Endothelial cell of umbilical vein (primary cell): ENCODE measurements around the gene TOP2A. TPM values are rescaled to one million over a fixed set of nuclear protein-coding genes. Genes with fewer than 3 reads are reported as not detected.

Experiments used
- BruUV-seq: library from RNA; stranded (reverse); fragments of 400-500 nt; replicated peaks from 2 replicates; lab custom pipeline; 2021; lab: Mats Ljungman, UMichigan
- CTCF ChIA-PET: fragments of 300-600, 350-600 bp; sonication (Branson Sonifier 250); formaldehyde crosslinking; loops from one replicate; lab custom pipeline; 2021; ENCODE audit warnings: antibody characterized with exemption, inconsistent platforms; lab: Charles Lee
- POLR2A ChIA-PET: fragments of 300-600, 350-600 bp; sonication (Branson Sonifier 250); formaldehyde crosslinking; loops from one replicate; lab custom pipeline; 2021; ENCODE audit warnings: antibody characterized with exemption, inconsistent platforms; lab: Charles Lee
- DNase-seq: peaks from one replicate; pipeline ENCODE4 v3.0.0-alpha.2; 2011; ENCODE audit warnings: low read depth, low spot score
- FAIRE-seq: peaks from 2 replicates; lab custom pipeline; 2011; peaks lifted over from hg19 to GRCh38; lab: Jason Lieb, UNC
- H2AFZ ChIP-seq: 2 replicates; pipeline ENCODE4 v1.6.0; 2012; ENCODE audit warnings: low read depth, low read length, control low read depth, inconsistent platforms
- H3K27ac ChIP-seq: 2 replicates; pipeline ENCODE4 v1.5.1; 2011; ENCODE audit warnings: low read depth, mild to moderate bottlenecking, control low read depth, low read length, moderate library complexity; ENCODE audit not compliant: insufficient read depth
- H3K27me3 ChIP-seq, 2 experiments: 2 replicates each; pipeline versions ENCODE4 v1.6.0 to v1.6.1; 2011; ENCODE audit warnings: low read length in 2 of 2, mixed read lengths in 1 of 2; ENCODE audit not compliant: control insufficient read depth in 2 of 2, insufficient read depth in 2 of 2
- H3K36me3 ChIP-seq, 2 experiments: 2 replicates in 1 of 2; 3 replicates in 1 of 2; pipeline ENCODE4 v1.5.1; 2011; ENCODE audit warnings: low read length in 2 of 2, mild to moderate bottlenecking in 1 of 2, moderate library complexity in 1 of 2; ENCODE audit not compliant: control insufficient read depth in 2 of 2, insufficient read depth in 2 of 2; ENCODE audit errors: extremely low read depth in 1 of 2
- H3K4me1 ChIP-seq: 3 replicates; pipeline ENCODE4 v1.5.1; 2011; ENCODE audit warnings: mild to moderate bottlenecking, low read length; ENCODE audit not compliant: control insufficient read depth, insufficient read depth; ENCODE audit errors: extremely low read depth
- H3K4me2 ChIP-seq: 2 replicates; pipeline ENCODE4 v1.6.1; 2011; ENCODE audit warnings: low read length, control low read depth, mixed read lengths; ENCODE audit not compliant: insufficient read depth
- H3K4me3 ChIP-seq, 3 experiments: fragments of 200-600 bp in 1 of 3; sonication (generic), shearing (Covaris generic) in 1 of 3; replicated peaks in 1 of 3; 2 replicates each; pipeline ENCODE4 v1.5.1; 2011 to 2016; ENCODE audit warnings: control low read depth in 3 of 3, low read length in 3 of 3, mild to moderate bottlenecking in 2 of 3, inconsistent platforms in 1 of 3, low read depth in 1 of 3, moderate library complexity in 1 of 3; ENCODE audit not compliant: insufficient read depth in 1 of 3
- H3K79me2 ChIP-seq: 2 replicates; pipeline ENCODE4 v1.6.0; 2012; ENCODE audit warnings: low read length, inconsistent platforms; ENCODE audit not compliant: control insufficient read depth, insufficient read depth
- H3K9ac ChIP-seq: replicated peaks from 2 replicates; pipeline ENCODE3; 2011; ENCODE audit warnings: low read length, control low read depth; ENCODE audit not compliant: insufficient read depth; ENCODE audit errors: extremely low read depth
- H3K9me1 ChIP-seq: replicated peaks from 3 replicates; pipeline ENCODE4 v1.6.0; 2011; ENCODE audit warnings: mild to moderate bottlenecking, low read length; ENCODE audit not compliant: control insufficient read depth, insufficient read depth; ENCODE audit errors: extremely low read depth
- H3K9me3 ChIP-seq: replicated peaks from 2 replicates; pipeline ENCODE4 v1.5.1; 2012; ENCODE audit warnings: low read length, inconsistent platforms; ENCODE audit not compliant: control insufficient read depth, insufficient read depth
- H4K20me1 ChIP-seq: replicated peaks from 2 replicates; pipeline ENCODE3; 2011; ENCODE audit warnings: mild to moderate bottlenecking, low read length; ENCODE audit not compliant: control insufficient read depth, insufficient read depth; ENCODE audit errors: extremely low read depth
- EZH2 ChIP-seq: IDR thresholded peaks from 2 replicates; pipeline ENCODE4 v1.6.1; 2012; ENCODE audit warnings: borderline replicate concordance, low read depth, mild to moderate bottlenecking, moderate library complexity, low read length, inconsistent platforms; ENCODE audit not compliant: severe bottlenecking
- FOS ChIP-seq: IDR thresholded peaks from 2 replicates; pipeline ENCODE4 v1.6.1; 2011; ENCODE audit warnings: mild to moderate bottlenecking, low read length, moderate library complexity, borderline replicate concordance; ENCODE audit not compliant: insufficient read depth
- GATA2 ChIP-seq: IDR thresholded peaks from 2 replicates; pipeline ENCODE4 v1.7.0; 2011; ENCODE audit warnings: low read depth, mild to moderate bottlenecking, moderate library complexity, mixed read lengths, low read length; ENCODE audit not compliant: insufficient read length, insufficient read depth
- JUN ChIP-seq: IDR thresholded peaks from 2 replicates; pipeline ENCODE4 v1.6.1; 2011; ENCODE audit warnings: borderline replicate concordance, low read depth; ENCODE audit not compliant: insufficient read length, insufficient read depth
- MAX ChIP-seq: IDR thresholded peaks from 2 replicates; pipeline ENCODE4 v1.6.1; 2011; ENCODE audit not compliant: insufficient read depth, insufficient read length
- MYC ChIP-seq: IDR thresholded peaks from one replicate; pipeline ENCODE4 v1.6.1; 2011; ENCODE audit warnings: mild to moderate bottlenecking, low read depth, low read length
- POLR2A ChIP-seq: IDR thresholded peaks from 2 replicates; pipeline ENCODE4 v1.6.1; 2012; ENCODE audit warnings: low read depth, mild to moderate bottlenecking, control low read depth, low read length
- POLR2AphosphoS5 ChIP-seq: IDR thresholded peaks from 2 replicates; pipeline ENCODE4 v1.6.1; 2012; ENCODE audit warnings: low read depth, mild to moderate bottlenecking, control low read depth, low read length, moderate library complexity; ENCODE audit not compliant: insufficient read depth
- dilution Hi-C: fragments of 300-500 bp; cut with MboI; formaldehyde crosslinking; loops from one replicate; pipeline ENCODE4 v1.15.0; 2019; ENCODE audit warnings: low sequenced_read_pairs; ENCODE audit not compliant: extremely low pct_ligation_motif_present
- intact Hi-C: fragments of 100-400 bp; cut with micrococcal nuclease; formaldehyde crosslinking; loops from one replicate; pipeline ENCODE4 v1.10.0; 2022
- polyA plus RNA-seq, 4 experiments: library from polyadenylated mRNA; depleted of rRNA in 3 of 4; stranded (reverse) in 3 of 4; unstranded in 1 of 4; fragments of >200 nt; gene quantifications; 2 replicates each; pipeline versions ENCODE4 v1.2.1 to v1.2.3, GENCODE V29; 2011 to 2012; ENCODE audit warnings: missing spikeins in 1 of 4
- total RNA-seq: library from RNA; stranded (reverse); gene quantifications from 2 replicates; pipeline ENCODE4 v1.2.3, GENCODE V29; 2021
- TF ChIP-seq, protein P1 (sequence below), 2 donors: IDR thresholded peaks; 1 replicate in 1 of 2; 2 replicates in 1 of 2; pipeline ENCODE4 v1.5.1; 2011; ENCODE audit warnings: low read length in 2 of 2, mild to moderate bottlenecking in 2 of 2, moderate library complexity in 2 of 2, control low read depth in 1 of 2, inconsistent platforms in 1 of 2, low read depth in 1 of 2; ENCODE audit not compliant: insufficient read depth in 1 of 2; ENCODE audit errors: extremely low read depth in 1 of 2

TOP2A gene
- total and polyA plus RNA-seq, 2 donors (not counting 3 experiments of a cell fraction or from before 2014, with no cell fraction given) = 31.3 to 160 TPM

DNA sequence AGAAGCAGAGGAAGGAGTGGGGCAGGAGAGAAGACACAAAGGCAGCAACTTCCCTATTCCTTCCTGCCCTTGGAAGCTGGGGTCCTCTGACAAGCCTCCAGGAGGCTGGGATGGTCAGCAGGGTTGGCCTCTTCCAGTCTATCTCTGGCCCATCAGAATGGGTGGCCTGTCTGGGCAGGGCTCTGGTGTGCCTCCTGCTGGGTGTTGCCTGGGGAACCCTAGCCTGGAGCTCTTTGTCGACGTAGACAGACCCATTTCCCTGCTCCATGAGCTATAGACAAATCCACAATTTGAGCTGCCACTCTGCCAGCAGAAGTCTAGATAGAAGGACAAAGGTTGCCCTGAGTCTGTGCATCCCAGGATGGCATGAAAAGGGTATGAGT is 36.9 kb upstream of the TOP2A start:
- no peak overlapping the region for H3K27ac ChIP-seq

More for the DNA sequence above, 36.9 kb upstream of the TOP2A start:
- no peak overlapping the region for H3K4me3 ChIP-seq
- peaks cover 29 to 66% of the 10 kb centered on the region in 2 experiments for H3K36me3 ChIP-seq
- TF ChIP-seq EZH2 = no peak
- TF ChIP-seq MAX = no peak
- TF ChIP-seq FOS = no peak
- TF ChIP-seq, protein P1, sequence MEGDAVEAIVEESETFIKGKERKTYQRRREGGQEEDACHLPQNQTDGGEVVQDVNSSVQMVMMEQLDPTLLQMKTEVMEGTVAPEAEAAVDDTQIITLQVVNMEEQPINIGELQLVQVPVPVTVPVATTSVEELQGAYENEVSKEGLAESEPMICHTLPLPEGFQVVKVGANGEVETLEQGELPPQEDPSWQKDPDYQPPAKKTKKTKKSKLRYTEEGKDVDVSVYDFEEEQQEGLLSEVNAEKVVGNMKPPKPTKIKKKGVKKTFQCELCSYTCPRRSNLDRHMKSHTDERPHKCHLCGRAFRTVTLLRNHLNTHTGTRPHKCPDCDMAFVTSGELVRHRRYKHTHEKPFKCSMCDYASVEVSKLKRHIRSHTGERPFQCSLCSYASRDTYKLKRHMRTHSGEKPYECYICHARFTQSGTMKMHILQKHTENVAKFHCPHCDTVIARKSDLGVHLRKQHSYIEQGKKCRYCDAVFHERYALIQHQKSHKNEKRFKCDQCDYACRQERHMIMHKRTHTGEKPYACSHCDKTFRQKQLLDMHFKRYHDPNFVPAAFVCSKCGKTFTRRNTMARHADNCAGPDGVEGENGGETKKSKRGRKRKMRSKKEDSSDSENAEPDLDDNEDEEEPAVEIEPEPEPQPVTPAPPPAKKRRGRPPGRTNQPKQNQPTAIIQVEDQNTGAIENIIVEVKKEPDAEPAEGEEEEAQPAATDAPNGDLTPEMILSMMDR (IDR thresholded peaks at IDR 0.05; ENCODE audit: extremely low read depth in 1 of 2, insufficient read depth in 1 of 2, low read depth in 1 of 2, low read length in 2 of 2) = no peak
- TF ChIP-seq MYC = no peak
- no peak for TF ChIP-seq GATA2
- TF ChIP-seq POLR2AphosphoS5 = no peak
- no peak for TF ChIP-seq POLR2A
- no peak for TF ChIP-seq JUN
- H3K9me3 ChIP-seq = no peaks in the 10 kb centered on the region
- CTCF ChIA-PET = interaction anchor here (1.1 to 3.0 kb wide), 4 partner anchors 11 to 79 kb away, joined by 4 to 19 read pairs (median 12); partner anchors contain the start of gene IGFBP4
- H2AFZ ChIP-seq = no peak overlapping the region
- POLR2A ChIA-PET = interaction anchor here (0.5 kb wide), 1 partner anchor 21 kb away, joined by 3 read pairs; no protein-coding TSS in a partner anchor
- H4K20me1 ChIP-seq = peaks cover 3% of the 10 kb centered on the region
- FAIRE-seq = no peak
- H3K27me3 ChIP-seq = no peaks in the 10 kb centered on the region
- no peaks in the 10 kb centered on the region for H3K9me1 ChIP-seq
- DNase-seq = no peak
- H3K79me2 ChIP-seq = peaks cover 27% of the 10 kb centered on the region
- intact Hi-C loops = no loop called here
- H3K4me1 ChIP-seq = peaks cover 15% of the 10 kb centered on the region
- no TSS peak for BruUV-seq
- dilution Hi-C loops = no loop called here
- no peak overlapping the region for H3K4me2 ChIP-seq
- no peak overlapping the region for H3K9ac ChIP-seq
